CD4-positive, alpha-beta T cell treated with Interleukin-15 for 1 hour (primary cell): ENCODE data around the gene C1QL1.

ENCODE experiments used
- DNase-seq: peaks from one replicate; pipeline ENCODE4 v3.0.0-alpha.2; 2020

Gene C1QL1

GRCh38 chr17:44912763-44913544 is 55.1 kb downstream of the C1QL1 start:
- no peak for DNase-seq

- DNase-seq, result peak; percentile 58
Measured at GRCh38 chr17:44911133-44912001, 56.7 kb downstream of the C1QL1 start.

GRCh38 chr17:44910231-44911106 is 57.6 kb downstream of the C1QL1 start:
- DNase-seq, result no peak
